Measurements from ENCODE around the gene SSBP3. TPM values are rescaled to one million over a fixed set of nuclear protein-coding genes. Genes with fewer than 3 reads are reported as not detected.

Gene SSBP3
- total RNA-seq, 1 donor from 2014 or later: 21.7 TPM

DNA sequence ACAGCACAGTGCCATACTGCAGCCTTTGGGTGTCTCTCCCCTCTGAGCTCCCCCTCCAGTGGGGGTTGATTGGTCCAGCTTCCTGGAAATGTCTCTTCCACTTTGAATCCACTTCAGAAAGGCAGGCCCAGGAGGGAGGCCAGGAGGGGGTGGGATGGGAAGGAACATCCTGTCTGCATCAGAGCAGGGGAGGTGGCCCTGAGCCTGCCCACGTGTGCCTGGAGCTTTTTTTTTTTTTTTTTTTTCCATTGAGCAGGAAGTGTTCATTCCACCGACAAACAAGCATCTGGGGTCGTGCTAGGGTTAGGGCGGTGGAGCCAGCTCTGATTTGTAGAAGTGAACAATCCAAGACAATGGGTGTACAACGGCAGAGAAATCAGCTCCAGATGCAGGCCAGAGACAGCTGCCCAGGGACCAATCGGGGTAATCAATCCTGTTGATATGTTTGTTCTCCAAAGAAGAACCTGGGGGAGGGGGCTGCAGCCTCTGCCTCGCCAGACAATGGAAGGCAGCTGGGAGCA, 93.3 kb downstream of the SSBP3 start:
- ATAC-seq (peak; percentile 52), DNase-seq (ENCODE audit: low spot score) (no peak)

DNA sequence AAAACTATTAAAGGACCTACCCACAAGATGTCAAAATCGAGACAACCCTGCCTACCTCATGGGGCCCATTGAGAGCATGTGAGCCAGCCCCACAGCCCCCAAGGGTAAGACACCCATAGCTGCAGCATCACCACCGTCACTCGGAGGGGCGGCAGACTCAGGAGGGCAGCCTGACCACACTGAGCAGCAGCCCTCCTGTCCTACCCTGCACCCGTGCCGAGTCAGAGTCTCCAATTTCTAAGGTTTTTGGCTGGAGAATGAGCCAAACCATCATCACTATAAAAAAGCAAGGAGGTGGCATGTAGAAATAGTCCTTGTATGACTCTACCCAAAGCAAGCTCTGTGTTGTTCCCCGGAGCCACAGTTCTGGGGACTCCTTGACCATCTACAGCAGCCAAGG, 94.7 kb downstream of the SSBP3 start:
- ATAC-seq (no peak), DNase-seq (ENCODE audit: low spot score) (no peak)

DNA sequence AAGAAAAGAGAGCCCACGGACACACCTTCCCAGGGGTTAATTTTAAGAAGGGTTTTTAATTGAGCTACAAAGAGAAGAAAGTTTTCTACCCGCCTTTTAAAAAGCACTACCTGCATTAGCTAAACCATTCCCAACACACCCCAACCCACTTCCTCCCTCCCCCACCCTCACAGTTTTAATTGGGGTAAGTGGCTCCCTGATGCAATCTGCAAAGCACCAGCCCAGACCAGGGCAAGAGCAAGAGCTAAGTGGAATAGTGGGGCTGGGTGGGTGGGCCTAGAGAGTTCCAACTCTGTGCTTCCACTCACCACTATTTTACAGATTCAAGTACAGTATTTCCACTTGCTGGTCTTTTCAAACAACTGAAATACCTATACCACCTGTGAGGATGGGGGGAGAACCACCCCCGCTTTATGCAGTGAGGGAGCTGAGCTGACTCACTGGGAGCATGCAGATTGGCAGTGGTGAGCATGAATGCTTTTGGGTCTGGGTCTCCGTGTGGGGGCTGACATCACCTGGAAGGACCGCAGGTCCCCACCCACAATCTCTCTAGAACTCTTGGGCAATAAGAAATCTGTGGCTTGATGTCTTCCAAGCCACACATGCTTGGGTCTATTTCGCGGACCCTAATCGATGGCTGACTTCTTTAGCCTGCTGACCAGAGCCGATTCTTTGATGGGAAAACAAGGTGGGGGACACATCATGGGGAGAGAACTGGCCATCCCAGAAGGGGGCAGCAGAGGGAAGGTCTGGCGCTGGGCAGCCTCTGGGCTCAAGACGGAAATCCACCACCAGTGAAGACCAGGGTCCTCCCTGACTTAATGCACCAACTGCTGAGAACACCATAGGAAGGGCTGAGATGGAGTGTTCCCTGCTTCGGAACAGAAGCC, 95.5 kb downstream of the SSBP3 start:
- peak; percentile 70 for ATAC-seq
- no peak for DNase-seq (ENCODE audit: low spot score)

DNA sequence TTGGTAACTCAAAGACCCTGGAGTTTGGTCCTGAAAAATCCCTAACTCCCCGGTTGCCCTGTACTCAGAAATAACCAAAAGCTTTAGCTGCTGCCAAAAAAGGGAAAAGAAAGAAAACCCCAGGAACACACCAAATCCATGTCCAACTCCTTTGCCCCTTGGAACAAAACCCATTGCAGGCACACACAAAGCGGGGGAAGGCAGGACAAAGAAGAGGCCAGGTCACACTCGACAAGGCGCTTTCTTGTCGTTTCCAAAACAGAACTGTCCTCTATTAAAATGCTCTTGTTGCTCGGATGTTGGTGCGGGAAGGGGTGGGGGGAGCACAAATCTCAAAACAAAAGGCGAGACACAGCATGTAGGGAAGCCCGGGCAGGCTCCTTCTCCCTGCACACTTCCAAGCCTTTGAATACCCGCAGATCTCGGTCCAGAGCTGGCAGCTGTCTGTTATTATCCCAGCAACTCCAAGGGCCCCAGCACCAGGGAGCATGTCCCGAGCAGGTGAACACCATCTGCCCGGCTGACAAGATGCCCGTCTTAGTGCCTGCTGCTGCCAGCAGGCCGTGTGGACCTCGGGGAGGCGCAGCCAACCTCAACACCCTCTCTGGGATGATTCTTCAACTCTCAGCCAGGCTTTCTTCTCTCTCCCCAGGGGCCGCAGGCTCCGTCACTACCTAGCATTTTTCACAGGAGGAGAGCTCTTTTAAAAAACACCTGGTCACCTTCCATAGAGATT, 96.4 kb downstream of the SSBP3 start:
- no peak for DNase-seq (ENCODE audit: low spot score)
- ATAC-seq: peak; percentile 30

DNA sequence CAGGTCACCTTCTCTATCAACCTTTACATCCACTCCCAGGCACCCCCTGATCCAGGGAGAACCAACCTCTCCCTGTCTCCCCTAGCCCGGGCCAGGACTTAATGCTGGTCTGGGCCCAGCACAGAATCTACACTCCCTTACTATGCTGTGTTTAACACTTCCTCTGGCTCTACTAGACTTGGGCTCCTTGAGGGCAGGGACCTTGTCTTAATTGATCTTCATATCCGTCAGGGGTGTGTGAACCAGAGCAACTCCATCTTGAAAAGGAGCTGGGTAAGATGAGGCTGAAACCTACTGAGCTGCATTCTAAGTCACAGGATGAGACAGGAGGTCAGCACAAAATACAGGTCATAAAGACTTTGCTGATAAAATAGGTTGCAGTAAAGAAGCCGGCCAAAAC, 98.9 kb downstream of the SSBP3 start:
- no peak for ATAC-seq

DNA sequence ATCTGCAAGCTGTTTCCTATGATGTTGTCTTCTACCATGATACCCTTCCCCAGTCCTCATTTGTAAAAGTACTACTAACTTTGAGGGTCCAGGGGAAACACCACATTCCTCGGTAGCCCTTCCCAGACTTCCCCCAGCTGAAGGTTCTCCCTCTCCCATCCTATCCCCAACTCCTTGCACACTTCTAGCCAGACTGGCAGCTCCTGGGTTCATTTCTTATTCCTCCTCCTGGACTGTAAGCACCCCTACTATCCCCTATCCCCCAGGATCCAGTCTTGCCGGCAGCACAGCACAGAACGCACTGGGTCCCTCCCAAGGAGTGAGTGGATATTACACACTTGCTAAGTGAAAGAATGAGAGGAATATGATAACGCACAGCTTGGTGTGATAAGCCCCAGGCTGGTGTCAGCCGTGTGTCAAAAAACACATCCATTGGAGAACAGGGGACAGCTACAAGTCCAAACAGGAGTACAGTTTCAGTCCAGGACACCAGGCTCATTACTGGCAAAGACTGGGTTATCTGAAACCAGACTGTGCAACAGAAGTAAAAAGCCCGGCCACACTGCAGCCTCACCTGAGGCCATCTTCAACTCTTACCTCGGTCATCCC, 100.2 kb downstream of the SSBP3 start:
- no peak for DNase-seq (ENCODE audit: low spot score)
- ATAC-seq: no peak

More for the DNA sequence above, 98.9 kb downstream of the SSBP3 start:
- no peak for DNase-seq (ENCODE audit: low spot score)

GRCh38 chr1:54304518-54304917, 101.7 kb downstream of the SSBP3 start:
- no peak for DNase-seq (ENCODE audit: low spot score)
- no peak for ATAC-seq

- ATAC-seq (no peak), DNase-seq (ENCODE audit: low spot score) (no peak)
Measured at GRCh38 chr1:54302951-54303843, 103.0 kb downstream of the SSBP3 start.

DNA sequence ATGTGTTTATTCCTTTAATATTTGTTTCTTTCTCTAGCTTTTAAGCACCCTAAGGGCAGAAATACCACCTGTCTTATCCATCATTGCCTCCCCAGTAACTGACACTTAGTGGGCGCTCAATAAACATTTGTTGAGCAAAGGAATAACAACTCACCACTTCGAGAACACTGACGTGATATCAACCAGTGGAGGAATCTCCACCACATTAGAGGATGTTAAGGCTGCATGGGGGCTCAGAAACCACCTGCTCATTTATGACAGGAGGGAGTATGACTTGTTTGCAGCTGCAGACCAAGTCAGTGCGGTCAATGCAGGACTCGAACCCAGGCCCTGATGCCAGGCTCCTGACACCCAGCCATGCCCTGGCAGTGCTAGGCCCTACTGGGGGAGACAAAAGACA, 103.6 kb downstream of the SSBP3 start:
- DNase-seq (ENCODE audit: low spot score) (no peak), ATAC-seq (no peak)

- no peak for ATAC-seq
- no peak for DNase-seq (ENCODE audit: low spot score)
Measured at GRCh38 chr1:54301497-54301896, 104.7 kb downstream of the SSBP3 start.

GRCh38 chr1:54300401-54300800, 105.8 kb downstream of the SSBP3 start:
- no peak for ATAC-seq
- DNase-seq (ENCODE audit: low spot score): no peak

GRCh38 chr1:54299037-54299436, 107.2 kb downstream of the SSBP3 start:
- no peak for DNase-seq (ENCODE audit: low spot score)
- peak; percentile 31 for ATAC-seq

DNA sequence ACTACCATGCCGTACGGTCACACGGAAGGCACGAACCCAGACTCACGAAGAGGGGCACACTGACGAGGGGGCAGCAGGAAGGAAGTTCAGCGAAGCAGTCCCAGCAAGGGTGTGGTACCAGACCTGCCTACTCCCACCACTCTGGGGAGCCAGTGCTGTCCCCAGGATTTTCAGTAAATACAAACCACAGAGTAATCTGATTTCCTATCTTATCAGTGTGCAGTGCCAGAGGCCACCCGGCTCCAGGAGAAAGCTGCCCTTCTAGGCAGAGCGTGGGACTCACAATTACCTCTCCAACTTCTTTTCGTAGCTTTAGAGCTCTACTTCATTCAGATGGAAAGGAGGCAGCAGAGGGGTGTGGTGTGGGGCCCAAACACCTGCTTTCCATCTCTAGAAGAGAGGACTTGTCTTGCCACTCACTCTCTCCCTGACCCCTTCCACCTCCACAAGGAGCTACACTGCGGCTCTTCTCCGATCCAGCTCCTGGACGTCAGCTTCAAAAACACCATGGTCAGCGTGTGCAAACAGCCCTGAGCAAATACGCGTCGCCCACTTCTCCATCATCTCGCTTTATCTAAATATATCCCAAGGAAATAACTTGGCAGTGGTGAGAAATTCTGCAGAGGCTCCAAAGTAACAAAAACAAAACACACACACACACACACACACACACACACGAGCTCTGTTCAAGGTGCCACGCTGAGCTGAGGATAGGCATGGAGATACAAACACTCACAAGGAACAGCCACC, 107.7 kb downstream of the SSBP3 start:
- DNase-seq (ENCODE audit: low spot score) (no peak), ATAC-seq (no peak)

- ATAC-seq: peak; percentile 6
- DNase-seq (ENCODE audit: low spot score): no peak
Measured at GRCh38 chr1:54297596-54298283, 108.5 kb downstream of the SSBP3 start.

DNA sequence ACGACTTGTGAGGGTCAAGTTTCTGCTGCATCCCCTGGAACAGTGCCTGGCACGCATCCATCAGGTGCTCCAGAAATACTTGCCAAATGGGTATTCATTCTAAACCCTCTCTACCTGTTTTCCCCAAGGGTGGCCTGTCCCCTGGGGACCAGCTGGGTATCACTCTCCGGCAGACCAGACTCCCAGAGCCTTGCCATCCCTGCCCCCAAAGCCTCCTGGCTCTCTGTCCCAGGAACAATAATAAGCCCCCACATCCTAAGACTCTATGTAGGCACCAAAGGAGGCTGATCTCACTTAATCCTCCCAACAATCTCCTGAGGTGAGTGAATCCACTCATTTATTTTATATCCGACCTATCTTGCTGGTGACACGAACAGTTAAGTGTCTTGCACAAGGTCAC, 109.5 kb downstream of the SSBP3 start:
- DNase-seq (ENCODE audit: low spot score) (no peak), ATAC-seq (no peak)

DNA sequence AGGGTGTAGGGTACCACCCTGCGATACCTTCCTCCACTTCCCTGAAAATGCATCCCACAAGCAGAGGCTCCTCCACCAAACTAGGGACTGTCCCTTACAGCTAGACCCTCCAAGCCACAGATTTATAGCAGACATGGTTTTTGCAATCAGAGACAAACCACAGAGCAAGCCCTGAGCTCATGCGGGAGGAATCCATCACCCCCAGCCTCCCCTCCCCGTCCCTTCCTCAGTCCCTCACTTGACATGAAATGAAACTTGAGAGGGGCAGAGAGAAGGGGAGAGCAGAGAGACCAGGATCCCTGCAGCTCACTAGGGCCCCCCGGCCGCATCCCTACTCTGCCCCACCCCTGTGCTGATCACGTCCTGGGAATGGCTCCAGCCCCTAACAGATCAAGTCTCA, 111.3 kb downstream of the SSBP3 start:
- no peak for DNase-seq (ENCODE audit: low spot score)

DNA sequence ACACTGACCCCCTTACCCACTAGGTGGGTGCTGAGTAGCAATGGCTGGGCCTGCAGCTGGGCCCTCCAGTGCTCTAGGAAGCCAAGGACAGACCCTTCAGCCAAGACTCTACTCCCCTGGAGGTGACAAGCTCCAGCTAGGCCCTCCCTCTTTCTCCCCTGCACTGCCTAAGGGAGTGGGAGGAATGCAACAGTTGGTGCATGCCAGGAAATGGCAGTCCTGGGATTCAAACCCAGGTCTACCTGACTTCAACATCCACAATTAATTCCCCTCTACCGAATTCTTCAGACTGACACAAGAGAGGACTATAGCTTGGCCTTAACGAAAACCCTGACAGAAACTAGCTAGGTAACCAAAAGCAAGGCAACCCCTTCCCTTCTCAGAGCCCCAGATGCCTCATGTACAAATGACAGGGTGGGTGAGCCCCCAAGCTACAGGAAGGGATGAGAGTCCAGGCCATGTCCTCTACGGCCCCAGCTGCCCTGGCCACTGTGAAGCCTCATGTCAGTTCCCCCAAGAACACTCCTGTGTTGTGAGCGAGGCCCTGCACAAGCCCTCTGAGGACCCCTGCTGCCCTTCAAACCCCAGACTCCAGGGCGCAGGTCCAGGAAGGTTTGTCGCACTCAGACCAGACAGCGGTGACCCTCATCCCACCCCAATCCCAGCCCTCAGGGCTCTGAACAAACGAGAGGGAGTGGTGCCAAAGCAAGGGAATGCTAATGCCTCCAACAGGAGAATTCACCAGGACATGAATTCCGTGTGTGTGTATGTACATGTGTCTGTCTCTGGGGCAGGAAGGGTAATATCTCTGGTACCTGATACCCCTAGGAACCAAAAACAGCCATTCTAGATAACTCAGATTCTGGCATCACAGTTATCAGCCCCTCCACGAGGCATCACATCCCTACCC, 113.9 kb downstream of the SSBP3 start:
- ATAC-seq (no peak), DNase-seq (ENCODE audit: low spot score) (no peak)

More for the DNA sequence above, 111.3 kb downstream of the SSBP3 start:
- no peak for ATAC-seq

Measured in left lobe of liver (tissue), 2 donors.